ENCODE results near the gene SLC7A10. TPM values are rescaled to one million over a fixed set of nuclear protein-coding genes. Genes with fewer than 3 reads are reported as not detected.

The SLC7A10 gene
- total RNA-seq, 1 donor from 2014 or later, result not detected

DNA sequence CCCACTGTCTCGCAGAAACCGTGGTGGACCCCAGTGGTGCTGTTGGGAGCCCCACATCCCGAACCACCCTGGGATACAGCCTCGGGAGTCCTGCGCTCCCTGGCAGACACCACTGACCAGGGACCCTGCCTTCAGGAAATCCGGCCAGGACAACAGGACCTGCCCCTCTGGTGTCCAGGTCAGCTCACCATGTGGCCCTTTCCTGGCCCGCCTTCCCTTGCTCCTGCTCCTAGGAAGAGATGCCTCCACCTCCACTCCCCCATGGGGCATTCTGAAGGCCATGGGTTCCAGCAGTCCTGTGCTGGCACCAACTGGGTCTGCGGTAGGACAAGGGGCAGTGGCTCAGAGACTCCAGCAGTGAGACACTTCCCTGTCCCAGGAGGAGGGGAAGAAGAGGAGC, 22.5 kb upstream of the SLC7A10 start:
- no peak overlapping the region for H3K4me3 Mint-ChIP-seq
- H3K27ac Mint-ChIP-seq, result no peak overlapping the region
- DNase-seq (no peak), ATAC-seq (ENCODE audit: low read depth) (no peak)
- intact Hi-C loops (cut with micrococcal nuclease), result no loop called here
- peaks cover 2% of the 10 kb centered on the region for H3K27me3 Mint-ChIP-seq
- no peaks in the 10 kb centered on the region for H3K36me3 Mint-ChIP-seq (ENCODE audit: low read depth)
- POLR2A ChIA-PET, result no interaction called here
- no peaks in the 10 kb centered on the region for H3K4me1 Mint-ChIP-seq
- H3K9me3 Mint-ChIP-seq, result no peaks in the 10 kb centered on the region
- CTCF ChIA-PET, result no interaction called here
- TF ChIP-seq, protein P1, sequence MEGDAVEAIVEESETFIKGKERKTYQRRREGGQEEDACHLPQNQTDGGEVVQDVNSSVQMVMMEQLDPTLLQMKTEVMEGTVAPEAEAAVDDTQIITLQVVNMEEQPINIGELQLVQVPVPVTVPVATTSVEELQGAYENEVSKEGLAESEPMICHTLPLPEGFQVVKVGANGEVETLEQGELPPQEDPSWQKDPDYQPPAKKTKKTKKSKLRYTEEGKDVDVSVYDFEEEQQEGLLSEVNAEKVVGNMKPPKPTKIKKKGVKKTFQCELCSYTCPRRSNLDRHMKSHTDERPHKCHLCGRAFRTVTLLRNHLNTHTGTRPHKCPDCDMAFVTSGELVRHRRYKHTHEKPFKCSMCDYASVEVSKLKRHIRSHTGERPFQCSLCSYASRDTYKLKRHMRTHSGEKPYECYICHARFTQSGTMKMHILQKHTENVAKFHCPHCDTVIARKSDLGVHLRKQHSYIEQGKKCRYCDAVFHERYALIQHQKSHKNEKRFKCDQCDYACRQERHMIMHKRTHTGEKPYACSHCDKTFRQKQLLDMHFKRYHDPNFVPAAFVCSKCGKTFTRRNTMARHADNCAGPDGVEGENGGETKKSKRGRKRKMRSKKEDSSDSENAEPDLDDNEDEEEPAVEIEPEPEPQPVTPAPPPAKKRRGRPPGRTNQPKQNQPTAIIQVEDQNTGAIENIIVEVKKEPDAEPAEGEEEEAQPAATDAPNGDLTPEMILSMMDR (IDR thresholded peaks at IDR 0.05), result no peak

DNA sequence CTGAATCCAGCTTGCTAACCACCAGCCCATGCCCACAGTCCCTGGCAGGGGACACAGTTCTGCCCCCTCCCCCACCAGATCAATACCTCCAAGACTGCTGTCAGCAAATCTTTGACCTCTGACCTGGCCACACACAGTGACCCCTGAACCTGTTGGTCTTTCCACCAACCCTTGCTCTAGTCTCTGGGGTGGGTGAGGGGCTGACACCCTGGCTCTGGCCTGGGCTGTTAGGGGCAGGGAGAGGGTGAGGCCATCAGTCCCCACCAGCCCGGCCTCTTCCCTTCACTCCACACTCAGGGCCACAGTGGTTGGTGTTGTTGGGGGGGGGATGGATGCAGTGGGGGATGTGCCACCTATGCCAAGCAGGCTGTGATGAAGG, 21.8 kb upstream of the SLC7A10 start:
- intact Hi-C loops (cut with micrococcal nuclease), result no loop called here
- H3K4me3 Mint-ChIP-seq, result no peak overlapping the region
- H3K9me3 Mint-ChIP-seq, result no peaks in the 10 kb centered on the region
- ChIA-PET POLR2A (no interaction called here), CTCF (no interaction called here)
- DNase-seq (no peak), ATAC-seq (ENCODE audit: low read depth) (no peak)
- H3K27me3 Mint-ChIP-seq, result peaks cover 2% of the 10 kb centered on the region
- TF ChIP-seq, protein P1 (IDR thresholded peaks at IDR 0.05), result no peak
- H3K4me1 Mint-ChIP-seq, result no peaks in the 10 kb centered on the region
- H3K27ac Mint-ChIP-seq, result no peak overlapping the region
- H3K36me3 Mint-ChIP-seq (ENCODE audit: low read depth), result no peaks in the 10 kb centered on the region

DNA sequence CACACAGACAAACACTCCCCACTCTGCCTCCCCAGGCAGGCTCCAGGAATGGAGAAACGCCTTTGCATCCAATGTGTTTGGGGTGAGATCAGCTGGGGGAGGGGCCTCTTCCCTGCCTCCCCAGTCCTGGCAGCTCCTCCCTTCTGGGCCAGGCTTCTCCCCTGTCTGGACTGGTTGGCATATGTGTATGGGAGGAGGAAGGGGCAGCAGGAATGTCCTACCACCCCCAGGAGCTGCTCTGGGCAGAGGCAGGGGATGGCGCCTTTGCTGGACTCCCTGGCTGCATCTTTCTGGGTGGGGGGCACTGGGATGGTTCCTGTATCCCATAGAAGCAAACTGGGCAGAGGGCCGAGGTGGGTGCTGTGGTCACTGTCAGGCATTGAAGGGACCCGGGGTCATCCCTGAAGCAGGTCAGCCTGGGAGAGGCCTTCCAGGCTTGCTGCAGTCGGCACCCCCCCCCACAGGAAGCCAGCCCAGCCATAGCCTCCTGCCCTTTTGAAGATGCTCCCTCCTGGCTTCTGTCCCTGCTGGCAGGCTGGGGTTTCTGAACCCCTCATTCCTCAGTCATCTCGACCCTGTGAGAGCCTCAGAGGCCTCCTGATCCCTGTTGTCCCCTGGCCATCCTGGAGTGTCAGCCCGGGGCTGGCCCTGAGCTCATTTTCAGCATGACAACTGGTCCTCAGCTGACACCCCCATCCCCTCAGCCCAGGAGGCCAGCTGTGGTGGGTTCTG, 21.2 kb upstream of the SLC7A10 start:
- ChIA-PET POLR2A (no interaction called here), CTCF (no interaction called here)
- no peak for ATAC-seq (ENCODE audit: low read depth)
- H3K27ac Mint-ChIP-seq, result no peak overlapping the region
- no peaks in the 10 kb centered on the region for H3K4me1 Mint-ChIP-seq
- intact Hi-C loops (cut with micrococcal nuclease), result no loop called here
- TF ChIP-seq, protein P1 (IDR thresholded peaks at IDR 0.05), result no peak
- H3K9me3 Mint-ChIP-seq, result no peaks in the 10 kb centered on the region
- no peak for DNase-seq
- no peaks in the 10 kb centered on the region for H3K36me3 Mint-ChIP-seq (ENCODE audit: low read depth)
- H3K27me3 Mint-ChIP-seq, result peaks cover 2% of the 10 kb centered on the region
- H3K4me3 Mint-ChIP-seq, result no peak overlapping the region

DNA sequence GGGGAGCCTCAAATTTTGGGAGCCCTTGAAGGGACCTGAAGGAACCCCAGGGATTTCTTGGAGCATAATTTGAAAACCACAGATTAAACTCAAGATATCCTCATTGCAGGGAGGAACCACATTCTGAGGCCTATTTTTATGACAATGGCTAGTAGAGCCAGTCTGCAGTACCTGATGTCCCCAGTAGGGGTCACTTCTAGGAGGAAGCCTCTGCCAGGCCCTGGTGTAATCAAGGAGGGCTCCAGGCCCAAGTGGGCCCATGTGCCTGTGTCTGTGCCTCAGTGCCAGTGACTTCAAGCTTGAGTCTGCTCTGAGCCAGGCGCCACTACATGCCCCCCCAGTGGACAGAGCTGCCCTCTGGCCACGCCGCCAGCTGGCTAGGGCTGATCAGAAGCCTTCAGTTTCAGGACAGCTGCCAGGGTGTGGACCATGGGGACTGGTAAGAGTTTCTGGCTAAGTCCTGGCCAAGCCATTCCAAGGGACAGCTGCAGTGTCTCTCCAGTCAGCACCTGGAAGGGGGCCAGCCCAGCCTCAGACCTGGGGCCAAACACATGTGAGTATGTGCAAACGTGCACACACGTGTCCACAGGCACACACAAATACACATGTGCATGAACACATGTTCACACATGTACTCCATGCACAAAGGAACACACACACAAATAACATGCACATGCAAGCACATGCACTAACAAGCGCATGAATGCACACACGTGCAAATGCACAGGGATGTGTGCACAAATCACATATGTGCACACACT, 20.5 kb upstream of the SLC7A10 start:
- ATAC-seq (ENCODE audit: low read depth) (no peak), DNase-seq (no peak)
- H3K27me3 Mint-ChIP-seq, result peaks cover 2% of the 10 kb centered on the region
- H3K4me1 Mint-ChIP-seq, result no peaks in the 10 kb centered on the region
- H3K36me3 Mint-ChIP-seq (ENCODE audit: low read depth), result no peaks in the 10 kb centered on the region
- TF ChIP-seq, protein P1 (IDR thresholded peaks at IDR 0.05), result no peak
- intact Hi-C loops (cut with micrococcal nuclease), result no loop called here
- H3K4me3 Mint-ChIP-seq, result no peak overlapping the region
- ChIA-PET POLR2A (no interaction called here), CTCF (interaction anchor here (1.0 kb wide), 1 partner anchor 170 kb away, joined by 3 read pairs; no protein-coding TSS in a partner anchor)
- H3K27ac Mint-ChIP-seq, result no peak overlapping the region
- no peaks in the 10 kb centered on the region for H3K9me3 Mint-ChIP-seq

DNA sequence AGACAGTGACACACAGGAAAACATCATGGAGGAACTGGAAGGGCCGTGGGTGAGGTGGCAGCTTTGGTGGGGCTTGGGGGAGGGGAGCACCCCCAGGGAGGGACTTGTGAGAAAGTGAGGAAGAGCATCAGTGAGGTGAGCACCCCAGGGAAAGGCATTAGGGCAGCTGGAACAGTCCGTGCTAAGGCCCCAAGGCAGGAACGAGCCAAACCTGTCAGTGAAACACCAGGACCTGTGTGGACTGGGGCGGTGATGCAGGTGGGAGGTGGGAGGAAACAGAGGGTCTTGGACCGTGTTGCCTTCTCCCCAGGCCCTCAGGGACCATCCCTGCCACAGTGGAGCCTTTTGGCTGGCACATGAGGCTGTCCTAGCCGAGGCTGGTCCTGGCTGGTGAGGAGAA, 17.3 kb upstream of the SLC7A10 start:
- CTCF ChIA-PET, result interaction anchor here (2.3 kb wide), 1 partner anchor 164 kb away, joined by 19 read pairs; no protein-coding TSS in a partner anchor
- intact Hi-C loops (cut with micrococcal nuclease), result no loop called here
- no peaks in the 10 kb centered on the region for H3K9me3 Mint-ChIP-seq

More for the DNA sequence above, 17.3 kb upstream of the SLC7A10 start:
- Mint-ChIP-seq H3K27me3 (peaks cover 2% of the 10 kb centered on the region), H3K4me3 (no peak overlapping the region), H3K36me3 (ENCODE audit: low read depth) (no peaks in the 10 kb centered on the region), H3K27ac (no peak overlapping the region), H3K4me1 (no peaks in the 10 kb centered on the region)
- ATAC-seq (ENCODE audit: low read depth) (no peak), DNase-seq (no peak)
- POLR2A ChIA-PET, result no interaction called here
- TF ChIP-seq, protein P1 (IDR thresholded peaks at IDR 0.05), result no peak

All from activated B cell treated with CpG ODN at 0.5 μM for 24 hours (primary cell).